DMS114 treated with DMSO at 0.1 percent for 48 hours (cell line): ENCODE results near the gene TUBB4B.
A peak's percentile ranks its signal among the peaks of the same experiment; 100 is the strongest.

Experiments used
- DNase-seq: peaks from one replicate; lab custom pipeline; 2025; ENCODE audit not compliant: unreplicated experiment; lab: John Stamatoyannopoulos, UW

TUBB4B gene

DNA sequence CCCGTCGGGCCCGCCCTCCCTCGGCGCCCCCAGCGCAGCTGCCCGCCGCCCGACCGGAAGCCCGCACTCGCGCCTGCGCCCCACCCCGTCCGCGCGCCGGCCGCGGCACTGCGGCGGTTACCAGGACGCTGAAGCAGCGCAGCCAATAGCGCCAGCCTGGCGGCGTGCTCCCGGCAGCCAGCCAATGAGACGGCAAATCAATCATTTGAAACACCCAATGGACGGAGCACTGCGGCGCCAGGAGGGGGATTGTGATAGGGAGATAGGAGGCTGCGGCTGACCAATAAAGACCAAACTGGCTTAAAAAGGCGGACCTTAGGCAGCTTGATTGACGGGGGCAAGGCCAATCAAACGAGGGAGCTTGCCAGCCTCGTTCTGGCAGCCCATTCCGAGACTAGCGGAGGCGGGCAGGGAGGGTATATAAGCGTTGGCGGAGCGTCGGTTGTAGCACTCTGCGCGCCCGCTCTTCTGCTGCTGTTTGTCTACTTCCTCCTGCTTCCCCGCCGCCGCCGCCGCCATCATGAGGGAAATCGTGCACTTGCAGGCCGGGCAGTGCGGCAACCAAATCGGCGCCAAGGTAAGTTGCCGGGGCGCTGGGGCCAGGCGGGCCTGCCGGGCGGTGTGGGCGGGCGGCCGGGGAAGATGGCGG lies at the start of gene TUBB4B:
TUBB4B (plus strand) TSS at position 447 of the 649 bp plus-strand sequence; CDS start at position 521, 74 bp downstream.
- DNase-seq = peak; percentile 98

DNA sequence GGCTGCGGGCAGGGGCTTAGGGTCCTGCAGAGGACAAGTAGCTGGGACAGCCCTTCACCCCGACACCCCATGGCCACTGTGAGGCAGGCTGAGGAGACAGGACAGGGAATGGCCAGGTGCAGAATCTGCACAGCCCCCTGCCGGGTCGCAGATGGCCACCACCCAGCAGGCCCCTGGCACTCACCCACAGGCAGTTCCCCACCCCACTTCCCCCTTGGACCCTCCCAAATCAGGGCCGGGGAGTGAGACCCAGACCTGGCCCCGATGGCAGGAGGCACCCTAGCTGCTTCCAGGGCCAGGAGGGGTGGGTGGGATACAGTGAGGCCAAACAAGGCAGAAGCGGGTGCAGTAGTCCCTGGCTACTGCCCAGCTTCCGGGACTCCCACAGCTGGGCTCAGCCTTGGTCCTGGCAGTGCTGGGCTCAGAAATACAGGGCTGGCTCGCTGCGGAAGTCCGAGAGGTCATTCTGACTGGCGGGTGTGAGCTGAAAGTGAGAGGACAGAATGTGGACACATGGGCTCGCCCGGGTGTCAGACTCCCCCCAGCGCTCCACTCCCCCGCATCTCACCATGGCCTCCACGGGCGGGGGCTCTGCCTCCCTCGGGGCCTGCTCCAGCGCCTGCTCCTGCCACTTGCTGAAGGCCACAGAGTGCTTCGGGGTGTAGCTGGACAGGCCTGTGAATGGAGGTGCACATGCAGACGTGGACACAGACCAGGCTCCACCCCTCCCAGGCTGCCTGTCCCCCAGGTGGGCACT lies 49.2 kb upstream of the TUBB4B start:
- no peak for DNase-seq

DNA sequence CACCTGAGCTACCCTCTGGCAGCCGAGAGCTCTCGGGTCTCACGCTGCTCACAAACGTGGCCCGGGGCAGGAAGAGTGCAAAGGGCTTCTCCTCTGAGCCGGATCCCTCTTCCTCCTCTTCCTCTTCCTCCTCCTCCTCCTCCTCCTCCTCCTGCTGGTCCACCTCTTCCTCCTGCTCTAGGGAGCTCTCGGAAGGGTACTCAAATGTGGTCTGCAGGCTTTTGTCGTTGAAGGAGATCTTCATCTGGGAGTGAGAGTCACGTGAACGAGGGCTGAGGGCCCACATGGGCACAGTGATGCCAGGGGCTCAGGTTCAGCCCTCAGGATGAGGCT lies 48.7 kb upstream of the TUBB4B start:
- DNase-seq = no peak

DNA sequence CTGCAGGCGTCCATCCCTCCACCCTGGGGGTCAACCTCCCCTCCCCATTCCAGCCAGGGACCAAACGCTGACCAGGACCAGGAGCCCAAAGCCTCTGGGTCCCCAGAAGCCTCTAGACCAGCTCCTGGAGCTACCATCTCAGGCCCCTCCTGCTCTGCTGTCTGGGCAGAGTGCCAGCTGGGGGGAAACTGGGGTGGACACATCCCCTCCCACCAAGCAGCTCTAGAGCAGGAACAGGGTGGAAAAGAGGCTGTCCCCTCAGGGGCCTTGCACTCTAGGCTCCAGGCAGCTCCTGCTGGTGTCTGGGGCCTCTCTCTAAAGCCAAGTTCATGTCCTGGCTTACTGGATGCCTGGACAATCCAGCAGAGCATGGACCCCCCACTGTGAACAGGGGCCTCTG lies 48.2 kb upstream of the TUBB4B start:
- DNase-seq = no peak

DNA sequence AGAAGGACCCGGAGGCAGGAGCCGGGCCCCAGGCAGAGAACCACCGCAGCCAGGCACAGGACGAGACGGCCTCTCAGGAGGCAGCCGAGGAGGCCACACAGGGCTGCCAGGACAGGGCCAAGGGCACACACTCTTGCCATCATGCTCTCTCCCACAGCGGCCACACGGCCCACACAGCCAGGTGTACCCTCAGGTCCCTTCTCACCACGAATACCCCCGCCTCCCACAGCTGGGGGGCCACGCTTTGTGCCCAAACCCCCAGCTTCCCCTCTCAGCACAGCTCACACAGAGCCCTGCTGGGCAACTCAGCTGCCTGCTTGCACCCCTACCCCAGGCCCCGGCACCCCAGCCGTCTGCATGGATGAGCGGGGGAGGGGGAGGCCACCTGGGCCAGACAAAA lies 47.3 kb upstream of the TUBB4B start:
- DNase-seq = no peak

DNA sequence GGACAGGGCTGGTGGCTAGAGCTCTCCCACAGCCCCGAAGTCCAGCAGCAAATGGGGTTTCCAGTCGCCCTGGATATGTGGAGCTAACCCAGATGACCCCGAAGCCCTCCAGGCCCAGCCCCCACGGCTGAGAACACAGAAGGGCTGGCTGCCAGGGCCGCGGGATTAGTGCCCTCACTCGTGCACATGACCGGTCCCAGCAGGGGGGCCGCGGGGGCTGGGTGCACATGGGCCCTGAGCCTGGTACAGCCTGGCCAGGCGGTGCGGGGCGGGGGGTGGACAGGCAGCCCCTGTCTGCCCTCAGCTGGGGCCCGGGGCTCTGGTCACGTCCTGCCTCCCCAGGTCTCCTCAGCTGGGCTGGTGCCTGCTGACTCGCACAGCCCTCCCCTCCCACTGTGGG lies 46.7 kb upstream of the TUBB4B start:
- no peak for DNase-seq

DNA sequence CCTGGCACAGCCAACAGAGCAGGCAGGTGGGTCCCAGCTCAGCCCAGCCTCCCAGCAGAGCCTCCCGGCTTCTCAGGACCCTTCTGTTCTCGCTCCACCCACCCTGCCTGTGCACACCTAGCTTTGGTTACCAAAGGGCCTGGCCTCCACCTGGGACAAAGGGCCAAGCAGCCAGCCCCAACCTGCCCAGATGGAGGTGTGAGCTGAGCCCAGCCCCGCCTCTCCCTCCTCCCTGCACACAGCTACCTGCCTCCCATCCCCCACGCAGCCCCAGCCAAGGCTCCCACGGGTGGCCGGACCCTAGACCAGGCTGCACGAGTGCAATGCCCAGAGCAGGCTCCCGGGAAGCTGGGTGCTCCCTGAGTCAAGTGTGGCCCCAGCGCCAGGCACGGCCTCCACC lies 46.2 kb upstream of the TUBB4B start:
- no peak for DNase-seq

DNA sequence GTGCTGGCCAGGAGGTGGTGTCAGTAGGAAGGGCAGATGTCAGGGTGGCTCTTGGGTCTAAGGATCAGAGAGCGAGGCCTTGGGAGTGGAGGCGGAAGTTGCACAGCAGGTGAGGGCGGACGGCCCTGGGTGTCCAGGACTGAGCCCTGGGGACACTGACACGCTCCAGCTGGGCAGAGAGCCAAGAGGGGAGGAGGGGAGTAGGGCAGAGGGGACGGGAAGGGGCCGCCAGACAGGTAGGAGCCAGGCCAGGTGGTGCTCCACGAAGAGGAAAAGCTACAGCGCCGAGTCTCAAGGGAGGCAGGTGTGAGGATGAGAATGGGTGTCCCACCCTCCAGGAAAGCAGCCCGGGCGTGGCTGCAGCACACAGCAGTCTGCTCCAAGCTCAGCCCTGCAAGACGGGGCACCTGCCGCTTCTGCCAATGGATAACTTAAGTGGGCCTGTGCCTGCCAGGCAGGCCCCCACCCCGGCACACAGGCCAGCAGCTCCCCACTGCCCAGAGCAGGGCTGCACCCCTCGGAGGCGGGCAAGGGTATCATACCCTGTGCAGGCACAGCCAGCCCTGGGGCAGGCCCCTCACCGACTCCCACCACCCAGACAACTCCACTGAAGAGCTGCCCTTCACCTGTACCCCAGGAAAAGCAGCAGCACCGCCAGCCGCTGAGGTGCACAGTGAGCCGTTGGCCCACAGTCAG lies 45.4 kb upstream of the TUBB4B start:
- DNase-seq = no peak

DNA sequence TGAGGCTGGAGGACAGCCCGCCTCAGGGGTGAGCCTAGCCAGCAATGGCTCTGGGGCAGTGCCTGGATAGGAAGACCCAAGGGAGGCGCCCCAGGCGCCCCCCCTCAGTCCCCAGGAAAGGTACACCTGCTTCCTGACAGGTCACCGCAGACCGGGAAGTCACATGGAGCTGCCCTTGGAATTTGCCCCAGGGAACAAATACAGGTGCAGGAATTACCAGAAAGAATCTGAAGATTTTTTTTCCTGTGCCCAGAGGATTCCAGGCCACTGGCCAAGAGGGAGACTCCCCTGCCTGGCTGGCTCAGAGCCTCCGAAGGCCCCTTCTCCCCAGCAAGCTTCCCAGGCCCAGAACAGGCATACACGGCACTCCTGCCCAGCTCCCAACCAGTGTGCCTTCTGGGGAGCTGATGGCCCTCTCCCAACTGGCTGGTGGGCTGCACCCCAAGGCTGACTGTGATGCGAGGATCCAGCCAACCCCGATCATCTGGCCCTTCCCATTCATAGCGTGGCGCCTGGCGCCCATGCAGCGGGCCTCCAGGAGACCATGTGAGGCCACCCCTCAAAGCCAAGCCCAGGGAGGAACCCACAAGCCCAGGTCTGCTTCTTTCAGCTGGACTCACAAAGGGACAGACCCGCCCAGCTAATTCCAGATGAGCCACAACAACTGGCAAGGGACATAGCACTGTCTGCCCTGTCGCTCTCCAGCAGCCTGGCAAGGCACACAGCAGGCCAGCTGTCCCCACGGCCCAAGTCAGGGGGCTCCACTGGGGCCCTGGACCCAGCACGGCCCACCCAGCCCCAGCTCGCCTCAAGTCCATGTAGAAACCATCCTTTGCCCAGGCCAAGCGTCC lies 42.8 kb upstream of the TUBB4B start:
- no peak for DNase-seq

DNA sequence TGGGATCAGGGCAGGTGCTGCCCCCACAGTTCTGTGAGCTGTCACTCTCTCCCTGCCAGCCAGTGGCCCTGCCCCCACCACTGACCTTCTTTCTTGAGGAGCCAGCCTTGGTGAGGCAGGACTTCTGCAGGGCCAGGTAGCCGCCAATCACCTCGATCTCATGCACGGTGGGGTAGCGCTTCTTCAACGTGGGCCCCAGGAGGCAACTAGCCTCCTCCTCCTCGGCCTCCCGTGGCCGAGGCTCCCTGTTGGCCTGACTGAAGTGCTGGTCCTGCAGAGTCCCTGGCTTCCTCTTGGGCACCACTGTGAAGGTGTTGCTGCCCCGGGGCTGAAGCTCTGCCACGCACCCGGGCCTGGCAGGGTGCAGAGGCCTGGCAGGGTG lies 42.2 kb upstream of the TUBB4B start:
- DNase-seq = no peak

DNA sequence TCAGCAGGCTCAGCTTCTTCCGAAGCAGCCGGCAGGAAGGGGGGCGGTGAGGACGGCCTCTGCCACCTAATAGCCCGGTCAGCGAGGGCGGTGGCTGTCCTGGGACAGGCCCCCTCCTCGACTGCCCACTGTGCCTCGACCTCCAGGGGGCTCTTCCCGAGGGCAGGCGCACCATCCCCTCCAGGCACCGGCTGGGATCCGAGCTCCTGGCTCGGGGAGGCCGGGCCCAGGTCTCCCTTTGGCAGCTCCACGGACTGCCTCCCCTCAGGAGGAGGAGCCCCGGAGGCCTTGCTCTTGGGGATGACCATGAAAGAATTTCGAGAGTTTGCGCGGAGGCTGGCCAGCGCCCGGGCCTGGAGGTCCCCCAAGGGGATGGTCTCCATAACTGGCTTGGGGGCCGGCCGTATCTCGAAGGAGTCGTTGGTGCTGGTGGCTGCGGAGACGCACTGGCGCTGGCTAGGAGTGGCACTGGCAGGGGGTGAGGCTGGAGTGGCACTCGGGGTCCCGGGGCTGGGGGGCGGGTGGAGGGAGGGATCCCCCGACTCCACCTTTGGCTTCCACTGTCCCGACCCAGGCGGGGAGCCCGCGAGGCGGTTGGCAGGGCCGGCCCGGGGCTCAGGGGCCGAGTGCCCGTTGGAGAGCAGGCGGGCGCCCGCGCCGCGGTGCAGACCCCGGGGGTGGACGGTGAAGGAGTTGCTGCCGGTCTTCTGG lies 41.5 kb upstream of the TUBB4B start:
- DNase-seq = no peak

DNA sequence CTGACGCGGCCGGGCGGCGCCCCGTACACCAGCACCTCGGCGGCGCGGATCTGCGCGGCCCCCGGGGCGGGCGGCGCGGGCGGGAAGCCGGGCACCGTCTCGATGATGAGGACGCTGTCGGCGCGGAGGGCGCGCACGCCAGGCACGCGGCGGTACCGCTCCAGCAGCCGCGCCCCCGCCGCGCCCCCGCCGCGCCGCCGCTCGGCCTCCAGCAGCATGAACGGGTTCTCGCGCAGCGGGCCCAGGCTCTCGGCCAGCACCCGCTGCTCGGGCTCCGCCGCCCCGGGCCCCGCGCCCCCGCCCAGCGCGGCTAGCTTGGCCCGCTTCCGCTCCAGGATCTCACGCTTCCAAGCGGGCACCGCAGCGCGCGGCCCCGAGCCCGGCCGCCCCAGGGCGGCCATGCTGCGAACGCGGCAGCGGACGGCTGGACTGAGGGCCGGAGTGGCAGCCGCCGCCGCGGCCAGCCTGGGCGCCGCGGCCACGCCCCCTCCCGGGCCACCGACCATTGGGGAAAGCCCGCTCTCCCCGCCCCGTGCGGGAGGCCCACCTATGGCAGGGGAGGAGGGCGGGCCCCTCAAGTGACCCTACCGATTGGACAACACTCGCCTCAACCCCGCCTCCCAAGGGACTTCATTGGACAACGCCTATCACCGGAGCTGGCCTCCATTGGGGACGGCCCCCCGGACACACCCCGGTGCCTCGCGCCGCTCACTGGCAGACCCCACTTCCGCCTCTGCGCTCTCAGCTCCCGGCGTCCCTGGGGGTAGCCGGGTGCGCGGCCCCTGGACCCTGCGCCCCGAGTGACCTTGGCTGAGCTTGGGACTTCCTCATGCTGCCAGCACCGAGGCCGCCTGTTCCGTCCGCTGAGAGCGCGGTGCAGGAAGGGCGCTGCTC lies 40.5 kb upstream of the TUBB4B start, which contains the start of gene TPRN:
TPRN (minus strand) TSS at position 431 of the 894 bp plus-strand sequence; CDS start at position 401, 30 bp downstream.
- peak; percentile 92 for DNase-seq

DNA sequence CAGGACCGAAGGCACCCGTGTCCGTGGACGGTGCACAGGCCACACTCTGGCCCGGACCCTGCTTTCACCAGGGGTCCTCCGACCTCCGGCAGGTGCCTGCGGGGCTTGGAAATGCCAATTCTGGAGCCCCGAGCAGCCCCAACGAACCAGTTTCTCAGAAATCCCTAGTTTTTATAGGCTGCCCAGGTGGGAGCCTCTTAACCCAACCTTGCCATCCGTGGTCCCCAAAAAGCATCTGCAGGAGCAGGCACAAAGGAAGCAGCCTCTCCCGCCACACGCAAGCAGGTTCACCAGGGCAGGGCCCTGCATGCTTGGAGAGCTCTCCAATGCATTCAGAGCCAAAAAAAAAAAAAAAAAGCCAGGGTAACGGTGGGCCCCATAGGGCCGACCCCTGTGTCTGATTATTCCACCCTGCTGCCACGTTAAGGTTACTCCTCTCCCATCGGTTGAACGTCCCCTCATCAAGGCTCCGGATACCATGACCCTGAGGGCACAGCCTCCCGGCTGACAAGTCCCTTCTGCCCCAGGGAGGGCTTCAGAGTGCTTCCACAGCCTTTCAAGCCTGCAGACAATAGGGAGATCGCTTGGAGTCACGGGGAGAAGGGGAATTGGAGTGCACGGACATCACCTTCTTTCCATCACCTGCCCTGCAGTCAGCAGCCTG lies 39.8 kb upstream of the TUBB4B start:
- DNase-seq = no peak

DNA sequence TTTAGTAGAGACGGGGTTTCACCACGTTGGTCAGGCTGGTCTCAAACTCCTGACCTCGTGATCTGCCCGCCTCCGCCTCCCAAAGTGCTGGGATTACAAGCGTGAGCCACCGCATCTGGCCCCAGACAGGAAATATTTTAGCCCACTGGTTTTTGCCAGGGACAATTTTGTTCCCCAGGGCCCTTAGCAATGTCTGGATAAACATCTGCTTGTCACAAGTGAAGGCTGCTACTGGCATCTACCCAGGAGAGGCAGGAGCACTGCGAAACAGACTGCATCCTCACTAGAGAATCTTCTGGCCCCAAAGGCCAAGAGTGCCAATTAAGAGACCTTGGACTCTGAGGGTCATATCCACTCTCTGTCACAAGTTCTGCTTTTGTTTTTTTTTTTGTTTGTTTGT lies 38.1 kb upstream of the TUBB4B start:
- DNase-seq = no peak

DNA sequence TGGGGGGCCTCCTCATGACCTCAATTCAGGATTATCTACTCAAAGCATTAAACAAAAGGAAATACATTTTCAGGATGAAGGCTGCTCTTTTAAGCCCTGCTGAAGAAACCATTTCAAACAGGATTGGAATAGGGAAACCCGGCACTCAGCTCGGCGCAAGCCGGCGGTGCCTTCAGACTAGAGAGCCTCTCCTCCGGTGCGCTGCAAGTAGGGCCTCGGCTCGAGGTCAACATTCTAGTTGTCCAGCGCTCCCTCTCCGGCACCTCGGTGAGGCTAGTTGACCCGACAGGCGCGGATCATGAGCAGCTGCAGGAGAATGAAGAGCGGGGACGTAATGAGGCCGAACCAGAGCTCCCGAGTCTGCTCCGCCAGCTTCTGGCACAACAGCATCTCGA lies 36.4 kb upstream of the TUBB4B start:
- DNase-seq = no peak

DNA sequence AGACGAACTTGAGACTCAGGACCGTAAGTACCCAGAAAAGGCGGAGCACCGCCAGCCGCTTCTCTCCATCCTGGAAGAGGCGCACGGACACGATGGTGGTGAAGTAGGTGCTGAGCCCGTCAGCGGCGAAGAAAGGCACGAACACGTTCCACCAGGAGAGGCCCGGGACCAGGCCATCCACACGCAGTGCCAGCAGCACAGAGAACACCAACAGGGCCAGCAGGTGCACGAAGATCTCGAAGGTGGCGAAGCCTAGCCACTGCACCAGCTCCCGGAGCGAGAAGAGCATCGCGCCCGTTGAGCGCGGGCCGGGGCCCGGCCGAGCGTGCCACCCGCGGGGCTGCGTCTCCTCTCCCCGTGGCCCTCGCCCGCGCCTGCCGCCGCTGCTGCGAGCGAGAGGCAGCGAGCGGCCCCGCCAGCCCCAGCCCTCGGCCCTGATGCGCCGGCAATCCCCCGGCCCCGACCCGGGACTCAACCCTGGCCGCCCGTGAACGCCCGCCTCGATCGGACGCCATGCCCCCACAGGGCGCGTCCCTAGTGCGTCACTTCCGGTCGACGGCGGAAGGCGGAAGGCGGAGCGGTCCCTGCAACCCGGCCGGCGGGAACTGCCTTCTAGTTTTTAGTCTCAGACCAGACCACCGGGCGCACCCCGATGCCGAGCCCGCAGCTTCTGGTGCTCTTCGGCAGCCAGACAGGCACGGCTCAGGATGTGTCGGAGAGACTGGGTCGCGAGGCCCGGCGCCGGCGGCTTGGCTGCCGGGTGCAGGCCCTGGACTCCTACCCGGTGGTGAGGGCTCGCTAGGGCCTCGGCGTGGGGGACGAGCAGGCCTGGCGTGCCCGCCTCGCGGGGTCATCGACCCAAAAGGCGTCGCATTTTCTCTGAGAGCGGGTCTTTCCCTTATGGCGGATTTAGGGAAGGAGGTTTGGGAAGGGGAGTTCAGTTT lies 35.7 kb upstream of the TUBB4B start, which contains the start of the genes NDOR1 and TMEM203:
NDOR1 (plus strand) TSS at position 575 of the 944 bp plus-strand sequence; CDS start at position 653, 78 bp downstream.
TMEM203 (minus strand) TSS at position 523 of the 944 bp plus-strand sequence; CDS start at position 289, 234 bp downstream.
- DNase-seq = peak; percentile 70

DNA sequence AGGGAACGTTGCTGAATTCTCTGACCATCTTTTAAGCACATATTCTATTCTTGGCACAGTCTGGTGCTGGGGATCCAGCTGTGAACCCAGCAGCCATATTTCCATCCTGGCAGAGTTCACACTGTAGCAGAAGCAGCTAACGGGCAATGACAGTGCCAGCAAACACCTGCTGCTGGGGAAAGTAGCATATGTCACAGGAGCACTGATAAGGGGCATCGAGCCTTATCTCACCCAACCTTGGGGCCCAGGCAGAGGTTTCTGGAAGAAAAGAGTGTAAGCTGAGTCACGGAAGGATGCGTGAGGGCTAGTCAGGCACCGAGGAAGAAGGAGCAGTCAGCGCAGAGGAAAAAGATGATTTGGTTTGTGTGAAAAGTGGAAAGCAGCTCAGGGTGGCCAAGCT lies 34.5 kb upstream of the TUBB4B start:
- no peak for DNase-seq

DNA sequence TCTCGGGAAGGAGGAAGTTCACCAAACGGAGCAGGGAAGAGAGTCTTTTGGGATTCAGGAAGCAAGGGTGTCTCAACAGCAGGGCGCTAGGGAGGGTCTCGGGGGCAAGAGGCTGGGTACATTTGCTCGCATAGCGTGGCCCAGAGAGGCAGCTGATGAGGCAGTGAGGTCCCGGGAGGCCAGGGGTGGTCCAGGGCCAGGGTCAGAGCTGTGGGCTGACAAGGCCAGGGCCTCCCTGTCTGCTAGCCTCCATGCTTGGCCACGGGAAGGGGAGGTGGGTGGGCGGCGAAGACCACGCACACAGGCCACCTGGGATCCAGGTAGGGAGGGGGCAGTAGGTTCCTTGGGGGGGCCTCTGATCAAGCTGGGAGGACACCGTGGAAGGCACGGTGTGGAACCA lies 29.6 kb upstream of the TUBB4B start:
- DNase-seq = no peak
